GM10266 (cell line): Measurements from ENCODE around the gene AGPAT2.

ENCODE experiments used
- DNase-seq: peaks from one replicate; pipeline ENCODE4 v3.0.0; 2012; ENCODE audit errors: extremely low spot score
- TF ChIP-seq, protein P1 (sequence below): IDR thresholded peaks from 2 replicates; pipeline ENCODE4 v1.5.1; 2012; ENCODE audit warnings: mild to moderate bottlenecking, low read depth; ENCODE audit not compliant: control insufficient read depth, insufficient read depth; ENCODE audit errors: missing control alignments

AGPAT2 gene

GRCh38 chr9:136729144-136729543 is 41.9 kb upstream of the AGPAT2 start:
- TF ChIP-seq, protein P1, sequence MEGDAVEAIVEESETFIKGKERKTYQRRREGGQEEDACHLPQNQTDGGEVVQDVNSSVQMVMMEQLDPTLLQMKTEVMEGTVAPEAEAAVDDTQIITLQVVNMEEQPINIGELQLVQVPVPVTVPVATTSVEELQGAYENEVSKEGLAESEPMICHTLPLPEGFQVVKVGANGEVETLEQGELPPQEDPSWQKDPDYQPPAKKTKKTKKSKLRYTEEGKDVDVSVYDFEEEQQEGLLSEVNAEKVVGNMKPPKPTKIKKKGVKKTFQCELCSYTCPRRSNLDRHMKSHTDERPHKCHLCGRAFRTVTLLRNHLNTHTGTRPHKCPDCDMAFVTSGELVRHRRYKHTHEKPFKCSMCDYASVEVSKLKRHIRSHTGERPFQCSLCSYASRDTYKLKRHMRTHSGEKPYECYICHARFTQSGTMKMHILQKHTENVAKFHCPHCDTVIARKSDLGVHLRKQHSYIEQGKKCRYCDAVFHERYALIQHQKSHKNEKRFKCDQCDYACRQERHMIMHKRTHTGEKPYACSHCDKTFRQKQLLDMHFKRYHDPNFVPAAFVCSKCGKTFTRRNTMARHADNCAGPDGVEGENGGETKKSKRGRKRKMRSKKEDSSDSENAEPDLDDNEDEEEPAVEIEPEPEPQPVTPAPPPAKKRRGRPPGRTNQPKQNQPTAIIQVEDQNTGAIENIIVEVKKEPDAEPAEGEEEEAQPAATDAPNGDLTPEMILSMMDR, result no peak
- DNase-seq, result no peak

- DNase-seq, result no peak
- TF ChIP-seq, protein P1, result no peak
These were observed 41.4 kb upstream of the AGPAT2 start for GRCh38 chr9:136728548-136729123.

- TF ChIP-seq, protein P1, result peak; percentile 99
- DNase-seq, result peak; percentile 99
These were observed 40.9 kb upstream of the AGPAT2 start for GRCh38 chr9:136728080-136728547.

DNA sequence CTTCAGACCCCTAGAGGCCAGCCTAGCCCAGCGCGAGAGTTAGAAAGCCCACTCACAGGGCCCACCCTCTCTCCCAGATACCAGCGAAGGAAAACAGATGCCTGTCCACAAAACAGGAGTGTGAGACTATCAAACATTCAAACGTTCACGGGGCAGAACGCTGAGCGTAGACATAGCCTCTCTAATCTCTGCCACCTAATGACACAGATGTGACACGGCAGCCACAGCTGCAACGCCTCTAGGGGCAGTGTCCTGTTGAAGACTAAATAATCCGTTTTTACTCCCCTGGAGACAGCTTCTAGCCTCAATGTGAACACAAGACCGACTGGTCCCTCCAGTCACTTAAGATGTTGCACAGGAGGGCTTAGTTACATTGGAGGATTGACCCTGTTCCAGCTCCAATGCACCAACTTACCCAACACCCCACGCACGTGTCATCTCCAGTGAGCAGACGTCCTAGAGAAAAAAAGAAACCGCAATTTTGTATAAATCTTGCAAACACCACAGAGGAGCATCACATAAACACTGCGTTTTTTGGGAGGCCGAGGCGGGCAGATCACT is 39.5 kb upstream of the AGPAT2 start:
- DNase-seq, result peak; percentile 83
- TF ChIP-seq, protein P1, result peak; percentile 82

GRCh38 chr9:136726118-136726517 is 38.9 kb upstream of the AGPAT2 start:
- TF ChIP-seq, protein P1, result no peak
- DNase-seq, result no peak

- no peak for DNase-seq
- TF ChIP-seq, protein P1, result no peak
These were observed 38.4 kb upstream of the AGPAT2 start for GRCh38 chr9:136725612-136726011.

- no peak for DNase-seq
- TF ChIP-seq, protein P1, result no peak
These were observed 37.5 kb upstream of the AGPAT2 start for GRCh38 chr9:136724772-136725171.
